RWPE1 (cell line): ENCODE results near the gene ZSWIM3.

ENCODE experiments used
- CTCF ChIA-PET: fragments of 350-600 bp; sonication (Branson Sonifier 250); formaldehyde crosslinking; extraction: SDS; loops from one replicate; lab custom pipeline; 2021; lab: Yijun Ruan, JAX
- POLR2A ChIA-PET: fragments of 400-600 bp; formaldehyde crosslinking; extraction: SDS; loops from one replicate; lab custom pipeline; 2020; ENCODE audit warnings: antibody characterized with exemption; ENCODE audit not compliant: low non-redundant PET; lab: Yijun Ruan, JAX
- DNase-seq: peaks from one replicate; pipeline ENCODE4 v3.0.0; 2012; ENCODE audit warnings: low spot score
- H3K27ac ChIP-seq: fragments of 450-650 bp; 2 replicates; pipeline ENCODE4 v1.5.1; 2017
- TF ChIP-seq, protein P1 (sequence below): fragments of 450-650 bp; conservative IDR thresholded peaks from 2 replicates; pipeline ENCODE4 v1.5.1; 2017; ENCODE audit warnings: low read depth, mild to moderate bottlenecking

ZSWIM3 gene

DNA sequence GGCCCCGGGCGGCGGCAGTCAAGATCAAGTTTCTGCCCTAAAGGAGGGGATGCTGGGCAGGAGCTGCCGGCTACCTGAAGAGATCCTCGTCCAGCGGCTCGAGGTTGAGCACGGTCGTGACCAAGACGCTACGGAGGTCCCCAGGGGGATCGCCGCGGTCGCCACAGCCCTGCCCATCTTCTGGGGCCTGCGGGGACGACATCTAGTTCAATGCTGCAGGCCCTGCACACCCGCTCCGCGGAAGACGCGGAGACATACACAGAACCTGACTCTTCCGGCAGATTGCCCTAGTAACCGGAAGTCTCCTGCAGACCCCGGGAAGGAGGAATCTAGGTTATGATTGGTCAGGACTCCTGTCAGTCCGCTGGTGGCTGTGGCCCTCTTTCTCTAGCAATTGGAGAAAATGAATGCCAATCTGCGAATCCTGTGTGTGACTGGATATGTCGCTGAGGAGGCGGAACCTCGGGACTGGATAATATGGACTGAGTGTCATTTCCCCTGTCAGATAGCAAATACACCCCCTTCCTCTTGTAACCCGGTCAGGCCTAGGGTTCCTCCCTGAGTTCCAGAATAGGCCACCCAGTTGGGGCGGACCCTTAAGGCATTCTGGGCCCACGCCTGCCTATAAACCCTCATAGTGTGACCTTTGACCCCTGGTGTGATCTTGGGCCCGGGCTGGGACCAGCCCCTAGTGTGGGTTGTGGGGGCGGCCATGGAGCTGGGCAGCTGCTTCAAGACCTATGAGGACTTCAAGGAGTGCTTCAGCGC lies at the start of gene ZSWIM3, which contains the start of gene ACOT8:
ZSWIM3 (plus strand) TSS at position 501 of the 768 bp plus-strand sequence; CDS start at position 713, 212 bp downstream.
ACOT8 (minus strand) TSS at position 279 of the 768 bp plus-strand sequence; CDS start at position 202, 77 bp downstream.
- CTCF ChIA-PET, result interaction anchor here (0.5 to 1.0 kb wide), 4 partner anchors 15 to 549 kb away, joined by 3 read pairs; partner anchors contain the start of gene ELMO2
- POLR2A ChIA-PET, result interaction anchor here (0.8 to 1.3 kb wide), 2 partner anchors 23 to 28 kb away, joined by 4 to 5 read pairs; no protein-coding TSS in a partner anchor
- DNase-seq, result peak; percentile 100
- peak within 1 kb of the TSS; percentile 73 for H3K27ac ChIP-seq
- TF ChIP-seq, protein P1, sequence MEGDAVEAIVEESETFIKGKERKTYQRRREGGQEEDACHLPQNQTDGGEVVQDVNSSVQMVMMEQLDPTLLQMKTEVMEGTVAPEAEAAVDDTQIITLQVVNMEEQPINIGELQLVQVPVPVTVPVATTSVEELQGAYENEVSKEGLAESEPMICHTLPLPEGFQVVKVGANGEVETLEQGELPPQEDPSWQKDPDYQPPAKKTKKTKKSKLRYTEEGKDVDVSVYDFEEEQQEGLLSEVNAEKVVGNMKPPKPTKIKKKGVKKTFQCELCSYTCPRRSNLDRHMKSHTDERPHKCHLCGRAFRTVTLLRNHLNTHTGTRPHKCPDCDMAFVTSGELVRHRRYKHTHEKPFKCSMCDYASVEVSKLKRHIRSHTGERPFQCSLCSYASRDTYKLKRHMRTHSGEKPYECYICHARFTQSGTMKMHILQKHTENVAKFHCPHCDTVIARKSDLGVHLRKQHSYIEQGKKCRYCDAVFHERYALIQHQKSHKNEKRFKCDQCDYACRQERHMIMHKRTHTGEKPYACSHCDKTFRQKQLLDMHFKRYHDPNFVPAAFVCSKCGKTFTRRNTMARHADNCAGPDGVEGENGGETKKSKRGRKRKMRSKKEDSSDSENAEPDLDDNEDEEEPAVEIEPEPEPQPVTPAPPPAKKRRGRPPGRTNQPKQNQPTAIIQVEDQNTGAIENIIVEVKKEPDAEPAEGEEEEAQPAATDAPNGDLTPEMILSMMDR, result no peak

DNA sequence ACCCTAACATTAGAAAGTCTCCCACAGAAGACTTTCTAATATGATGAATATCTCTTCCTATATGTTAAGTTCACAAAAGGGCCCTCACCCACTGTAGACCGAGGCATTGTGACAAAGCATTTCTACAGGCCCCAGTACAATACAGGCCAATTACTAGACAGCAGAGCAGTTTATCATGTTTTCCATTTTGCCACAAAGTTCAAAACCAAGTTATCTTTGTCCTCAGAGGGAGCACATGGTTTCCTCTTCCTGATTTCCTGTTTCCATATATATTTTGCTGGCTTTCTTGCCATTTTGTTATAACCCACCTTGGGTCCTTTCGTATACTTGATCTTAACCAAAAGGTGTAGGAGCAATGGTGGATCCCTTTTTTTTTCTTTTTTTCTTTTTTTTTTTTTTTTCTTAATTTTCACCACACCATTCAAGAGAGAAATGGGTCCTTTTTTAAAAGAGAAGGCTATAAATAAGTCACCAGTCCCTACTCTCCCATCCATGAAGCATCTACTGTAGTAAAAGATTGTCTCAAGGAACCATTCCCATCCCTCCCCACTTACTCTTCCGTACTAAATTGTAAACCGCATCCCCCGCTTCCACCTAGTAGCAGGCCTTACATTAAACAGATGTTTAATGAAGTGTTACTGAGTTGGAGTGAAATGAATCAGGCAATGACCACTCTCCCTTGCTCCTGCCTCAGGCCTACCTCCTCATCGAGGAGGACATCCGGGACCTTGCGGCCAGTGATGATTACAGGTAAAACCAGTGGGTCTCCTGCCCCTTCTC lies 47.0 kb upstream of the ZSWIM3 start:
- DNase-seq, result no peak
- ChIA-PET CTCF (no interaction called here), POLR2A (no interaction called here)
- peak overlapping the region; percentile 86 for H3K27ac ChIP-seq
- TF ChIP-seq, protein P1, result no peak

DNA sequence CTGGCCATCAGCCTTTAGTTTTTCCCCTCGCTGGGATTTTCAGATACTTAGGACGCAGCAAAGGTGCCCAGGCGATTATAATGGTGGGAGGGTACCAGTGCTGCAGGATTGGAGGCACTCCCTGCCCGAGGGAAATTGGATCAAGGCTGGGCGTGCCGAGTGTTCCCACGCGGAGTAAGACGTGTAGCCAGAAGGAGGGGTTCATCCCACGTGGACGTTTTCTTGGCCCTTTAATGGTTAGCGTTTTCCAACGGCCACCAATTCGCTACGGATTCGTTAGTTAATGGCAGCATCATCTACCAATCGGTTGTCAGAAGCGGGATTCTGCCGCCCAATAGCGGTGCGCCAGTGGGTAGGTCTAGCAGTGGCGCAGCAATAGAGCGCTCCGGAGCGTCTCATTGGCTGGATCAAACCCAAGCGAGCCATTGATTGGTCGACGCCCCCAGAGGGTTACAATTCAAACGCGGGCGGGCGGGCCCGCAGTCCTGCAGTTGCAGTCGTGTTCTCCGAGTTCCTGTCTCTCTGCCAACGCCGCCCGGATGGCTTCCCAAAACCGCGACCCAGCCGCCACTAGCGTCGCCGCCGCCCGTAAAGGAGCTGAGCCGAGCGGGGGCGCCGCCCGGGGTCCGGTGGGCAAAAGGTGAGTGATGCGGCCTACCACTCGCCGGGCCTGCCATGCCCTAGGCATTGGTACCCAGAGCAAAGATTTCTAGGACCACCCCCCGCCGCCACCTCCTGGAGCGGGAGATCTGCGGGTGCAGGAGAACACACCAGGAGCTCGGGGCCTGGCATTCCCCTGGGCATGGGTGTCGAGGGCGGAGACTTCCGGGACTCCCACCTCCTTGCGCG lies 45.0 kb upstream of the ZSWIM3 start, which contains the start of gene UBE2C:
UBE2C (plus strand) TSS at position 488 of the 849 bp plus-strand sequence; CDS start at position 540, 52 bp downstream.
- TF ChIP-seq, protein P1, result no peak
- peak; percentile 100 for DNase-seq
- ChIA-PET POLR2A (no interaction called here), CTCF (interaction anchor here (0.5 to 1.4 kb wide), 5 partner anchors 10 to 376 kb away, joined by 3 to 9 read pairs (median 5); no protein-coding TSS in a partner anchor)
- peak within 1 kb of the TSS; percentile 86 for H3K27ac ChIP-seq

DNA sequence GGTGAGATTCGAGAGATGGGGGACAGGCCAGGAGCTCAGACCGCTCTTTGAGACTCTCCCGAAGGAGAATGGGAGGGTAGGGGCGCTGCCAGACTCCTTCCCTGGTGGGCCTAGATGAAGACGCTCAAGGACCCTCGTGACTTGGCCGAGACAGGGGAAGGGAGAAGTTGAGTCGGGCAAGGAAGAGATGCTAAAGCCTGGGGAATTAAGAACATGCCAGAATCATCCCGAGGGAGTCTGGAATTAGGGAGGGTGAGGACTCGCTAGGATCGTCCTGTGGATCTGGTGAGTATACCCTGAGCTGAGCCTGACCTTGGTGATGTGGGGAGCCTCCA lies 44.4 kb upstream of the ZSWIM3 start:
- ChIA-PET CTCF (interaction anchor here (1.0 to 1.4 kb wide), 4 partner anchors 10 to 376 kb away, joined by 3 to 9 read pairs (median 4); no protein-coding TSS in a partner anchor), POLR2A (no interaction called here)
- H3K27ac ChIP-seq, result peak overlapping the region; percentile 86
- TF ChIP-seq, protein P1, result no peak
- DNase-seq, result no peak

DNA sequence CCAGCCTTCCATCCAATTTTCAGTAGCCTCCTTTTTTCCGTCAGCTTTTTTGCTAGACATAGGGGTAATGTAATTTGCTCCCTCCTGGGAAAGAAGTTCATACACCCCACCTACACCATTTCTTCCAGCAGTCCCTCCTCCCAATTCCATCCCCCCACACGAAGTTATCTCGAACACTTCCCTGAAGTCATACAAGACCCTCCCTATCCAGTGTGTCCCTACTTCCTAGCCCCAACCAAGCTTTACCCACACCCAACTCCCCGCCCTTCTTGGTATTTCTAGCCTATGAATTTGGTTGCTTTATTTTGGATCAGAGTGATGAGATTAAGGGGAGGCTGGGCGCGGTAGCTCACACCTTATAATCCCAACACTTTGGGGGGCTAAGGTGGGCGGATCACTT lies 43.9 kb upstream of the ZSWIM3 start:
- ChIA-PET CTCF (interaction anchor here (0.6 to 1.4 kb wide), 5 partner anchors 9 to 377 kb away, joined by 3 to 9 read pairs (median 5); no protein-coding TSS in a partner anchor), POLR2A (no interaction called here)
- peak overlapping the region; percentile 86 for H3K27ac ChIP-seq
- TF ChIP-seq, protein P1, result no peak
- no peak for DNase-seq
